K562 (cell line): ENCODE data around the gene TRMT112. TPM values are rescaled to one million over a fixed set of nuclear protein-coding genes. Genes with fewer than 3 reads are reported as not detected.

Source experiments
- ATF1 ChIP-seq, 2 experiments: fragments of 450-650 bp in 1 of 2; IDR thresholded peaks; 2 replicates each; pipeline ENCODE4 v1.6.1; 2016; ENCODE audit warnings: missing compliant biosample characterization in 1 of 2, missing genetic modification characterization in 1 of 2
- BACH1 ChIP-seq: fragments of 200-800 bp; sonication (Bioruptor generic); IDR thresholded peaks from 2 replicates; pipeline ENCODE4 v1.6.1; 2016; ENCODE audit warnings: missing genetic modification characterization, missing compliant biosample characterization
- BCOR ChIP-seq: fragments of 450-650 bp; IDR thresholded peaks from 2 replicates; pipeline ENCODE4 v1.6.1; 2016
- CC2D1A ChIP-seq: fragments of 450-650 bp; IDR thresholded peaks from 2 replicates; pipeline ENCODE4 v1.6.1; 2017; ENCODE audit warnings: mild to moderate bottlenecking
- CREB1 ChIP-seq, 2 experiments: sonication (generic) in 1 of 2; formaldehyde crosslinking in 1 of 2; IDR thresholded peaks; 2 replicates each; pipeline versions ENCODE4 v1.6.1 to v1.8.0; 2012 to 2022; ENCODE audit warnings: inconsistent platforms in 1 of 2, mild to moderate bottlenecking in 1 of 2, missing genetic modification reagents in 1 of 2, moderate library complexity in 1 of 2
- DPF2 ChIP-seq: fragments of 450-650 bp; IDR thresholded peaks from 2 replicates; pipeline ENCODE4 v1.6.1; 2016
- GTF2A2 ChIP-seq: IDR thresholded peaks from 2 replicates; pipeline ENCODE4 v1.6.1; 2016; ENCODE audit warnings: mild to moderate bottlenecking, missing genetic modification characterization, missing compliant biosample characterization
- HDAC1 ChIP-seq, 2 experiments: fragments of 450-650 bp; IDR thresholded peaks; 2 replicates each; pipeline ENCODE4 v1.6.1; 2016 to 2017; ENCODE audit warnings: inconsistent platforms in 1 of 2, mild to moderate bottlenecking in 1 of 2, moderate library complexity in 1 of 2
- HDAC2 ChIP-seq: fragments of 450-650 bp; IDR thresholded peaks from 2 replicates; pipeline ENCODE4 v1.6.1; 2016; ENCODE audit warnings: mild to moderate bottlenecking
- HDGF ChIP-seq: fragments of 450-650 bp; IDR thresholded peaks from 2 replicates; pipeline ENCODE4 v1.6.1; 2016
- MAZ ChIP-seq, 2 experiments: fragments of 450-650 bp in 1 of 2; sonication (generic) in 1 of 2; formaldehyde crosslinking; IDR thresholded peaks in 1 of 2; conservative IDR thresholded peaks in 1 of 2; 2 replicates each; pipeline versions ENCODE4 v1.4.0 to v1.5.0; 2020; ENCODE audit warnings: mild to moderate bottlenecking in 1 of 2, missing genetic modification reagents in 1 of 2
- MCM3 ChIP-seq: fragments of 450-650 bp; IDR thresholded peaks from 2 replicates; pipeline ENCODE4 v1.6.1; 2016
- NFE2 ChIP-seq: IDR thresholded peaks from 2 replicates; pipeline ENCODE4 v1.6.1; 2014; ENCODE audit warnings: antibody characterized with exemption, low read depth
- RAD21 ChIP-seq, 2 experiments: fragments of 250-450 bp in 1 of 2; fragments of 450-650 bp in 1 of 2; sonication (Bioruptor Pico) in 1 of 2; formaldehyde crosslinking in 1 of 2; IDR thresholded peaks in 1 of 2; conservative IDR thresholded peaks in 1 of 2; 2 replicates each; pipeline versions ENCODE4 v1.4.0 to v1.8.0; 2020 to 2022; ENCODE audit warnings: mild to moderate bottlenecking in 2 of 2, moderate library complexity in 1 of 2
- SMC3 ChIP-seq: conservative IDR thresholded peaks from 2 replicates; pipeline ENCODE4 v1.6.1; 2011; ENCODE audit warnings: low read depth, low read length, improper control_type of control experiment; ENCODE audit not compliant: insufficient read depth
- ZEB2 ChIP-seq: fragments of 450-650 bp; IDR thresholded peaks from 2 replicates; pipeline ENCODE4 v1.6.1; 2016
- ZNF316 ChIP-seq: fragments of 450-650 bp; IDR thresholded peaks from 2 replicates; pipeline ENCODE4 v1.6.1; 2016
- polyA plus RNA-seq, 8 experiments: library from polyadenylated mRNA; depleted of rRNA in 4 of 8; stranded (reverse) in 5 of 8; unstranded in 3 of 8; fragments of >200 nt; fragmentation: Nextera tagmentation in 2 of 8; fragmentation: Illumina TruSeq in 1 of 8; extraction: Ambion mirVana in 2 of 8; extraction: Trizol in 1 of 8; gene quantifications; 2 replicates each; pipeline versions ENCODE4 v1.2.1 to v1.2.3, GENCODE V29; 2011 to 2014; ENCODE audit warnings: inconsistent platforms in 1 of 8, missing spikeins in 1 of 8
- total RNA-seq, 7 experiments: library from RNA; depleted of rRNA in 6 of 7; stranded (reverse); fragments of >200 nt in 6 of 7; fragmentation: Illumina TruSeq in 2 of 7; extraction: Trizol in 2 of 7; gene quantifications; 2 replicates each; pipeline versions ENCODE4 v1.2.1 to v1.2.3, GENCODE V29; 2011 to 2021; ENCODE audit warnings: low replicate concordance in 1 of 7
- TF ChIP-seq, protein P1 (sequence below): sonication (generic); formaldehyde crosslinking; IDR thresholded peaks from 2 replicates; pipeline ENCODE4 v1.8.1; 2023; ENCODE audit warnings: mild to moderate bottlenecking, missing genetic modification reagents
- TF ChIP-seq, protein P2 (sequence below): fragments of 250-450 bp; sonication (Bioruptor Pico); IDR thresholded peaks from 2 replicates; pipeline ENCODE4 v1.5.0; 2021
- TF ChIP-seq, protein P3 (sequence below): sonication (generic); formaldehyde crosslinking; IDR thresholded peaks from 2 replicates; pipeline ENCODE4 v1.8.1; 2023; ENCODE audit warnings: mild to moderate bottlenecking, missing genetic modification reagents
- TF ChIP-seq, protein P4 (sequence below): fragments of 250-450 bp; sonication (Bioruptor Pico); IDR thresholded peaks from 2 replicates; pipeline ENCODE4 v1.5.0; 2020; ENCODE audit warnings: mild to moderate bottlenecking, borderline replicate concordance

Gene TRMT112
- total and polyA plus RNA-seq, 9 of the 15 experiments (the other 6 are each of a cell fraction or from before 2014, with no cell fraction given), result 162 to 444 (median 300) TPM

DNA sequence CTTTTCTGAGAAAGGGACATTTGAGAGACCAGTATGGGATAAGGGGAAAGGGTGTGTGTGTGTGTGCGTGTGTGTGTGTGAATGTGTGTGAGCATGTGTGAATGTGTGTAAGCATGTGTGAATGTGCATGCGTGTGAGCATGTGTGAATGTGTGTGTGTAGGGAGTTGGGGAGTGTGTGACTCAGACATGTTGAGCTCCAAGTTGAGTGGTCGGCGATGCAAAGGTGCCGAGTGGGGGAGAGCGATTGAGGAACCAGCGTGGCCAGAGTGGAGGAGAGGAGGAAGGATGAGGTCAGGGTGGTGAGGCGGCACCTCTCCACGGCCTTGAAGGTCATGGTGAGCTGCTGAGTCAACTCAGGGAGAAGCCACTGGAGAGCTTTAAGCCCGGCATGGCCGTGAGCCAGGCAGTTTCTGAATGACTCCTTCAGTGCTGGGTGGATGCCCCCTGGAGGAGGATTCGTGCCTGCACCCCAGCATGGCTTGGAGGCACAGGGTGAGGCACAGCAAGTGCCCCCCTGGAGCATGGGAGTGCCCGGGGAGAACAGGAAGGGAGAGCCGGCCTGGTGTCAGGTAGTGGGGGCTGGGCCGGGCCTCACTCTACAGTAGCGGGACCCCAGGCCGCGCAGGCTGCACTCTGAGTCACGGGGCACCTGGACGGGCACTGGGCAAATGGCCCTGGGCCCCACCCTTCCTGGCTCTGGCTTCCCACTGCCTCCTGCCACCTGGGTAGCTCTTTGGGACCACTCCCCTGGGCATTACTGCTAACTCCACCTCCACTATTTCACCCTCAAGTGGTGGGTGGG, 14.4 kb upstream of the TRMT112 start (continued):
- TF ChIP-seq NFE2, result peak; percentile 81
- TF ChIP-seq MAZ (CRISPR knock-in tag; conservative IDR thresholded peaks at IDR 0.05 in 1 of 2, IDR thresholded peaks at IDR 0.05 in 1 of 2), result peak in 1 of 2 experiments; percentile 40; a peak in 1 of 4 replicates
- TF ChIP-seq BACH1 (tag), result peak; percentile 91
- peak; percentile 51 to 71 for TF ChIP-seq RAD21 (CRISPR knock-in tag; conservative IDR thresholded peaks at IDR 0.05 in 1 of 2, IDR thresholded peaks at IDR 0.05 in 1 of 2)
- TF ChIP-seq HDAC1 (IDR thresholded peaks at IDR 0.05), result peak in 1 of 2 experiments; percentile 96; a peak in 2 of 4 replicates
- TF ChIP-seq CREB1 (IDR thresholded peaks at IDR 0.05), result 0 out of 2 replicates have a peak, but pooled peaks have one; percentile 22
- TF ChIP-seq CREB1 (CRISPR knock-in tag; IDR thresholded peaks at IDR 0.05), result no peak
- peak; percentile 100 for TF ChIP-seq HDGF
- TF ChIP-seq, protein P1, sequence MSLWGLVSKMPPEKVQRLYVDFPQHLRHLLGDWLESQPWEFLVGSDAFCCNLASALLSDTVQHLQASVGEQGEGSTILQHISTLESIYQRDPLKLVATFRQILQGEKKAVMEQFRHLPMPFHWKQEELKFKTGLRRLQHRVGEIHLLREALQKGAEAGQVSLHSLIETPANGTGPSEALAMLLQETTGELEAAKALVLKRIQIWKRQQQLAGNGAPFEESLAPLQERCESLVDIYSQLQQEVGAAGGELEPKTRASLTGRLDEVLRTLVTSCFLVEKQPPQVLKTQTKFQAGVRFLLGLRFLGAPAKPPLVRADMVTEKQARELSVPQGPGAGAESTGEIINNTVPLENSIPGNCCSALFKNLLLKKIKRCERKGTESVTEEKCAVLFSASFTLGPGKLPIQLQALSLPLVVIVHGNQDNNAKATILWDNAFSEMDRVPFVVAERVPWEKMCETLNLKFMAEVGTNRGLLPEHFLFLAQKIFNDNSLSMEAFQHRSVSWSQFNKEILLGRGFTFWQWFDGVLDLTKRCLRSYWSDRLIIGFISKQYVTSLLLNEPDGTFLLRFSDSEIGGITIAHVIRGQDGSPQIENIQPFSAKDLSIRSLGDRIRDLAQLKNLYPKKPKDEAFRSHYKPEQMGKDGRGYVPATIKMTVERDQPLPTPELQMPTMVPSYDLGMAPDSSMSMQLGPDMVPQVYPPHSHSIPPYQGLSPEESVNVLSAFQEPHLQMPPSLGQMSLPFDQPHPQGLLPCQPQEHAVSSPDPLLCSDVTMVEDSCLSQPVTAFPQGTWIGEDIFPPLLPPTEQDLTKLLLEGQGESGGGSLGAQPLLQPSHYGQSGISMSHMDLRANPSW (CRISPR knock-in tag), result no peak
- TF ChIP-seq BCOR, result peak; percentile 79
- peak; percentile 82; the same call in 1 of the 2 replicates for TF ChIP-seq MCM3
- TF ChIP-seq, protein P2, sequence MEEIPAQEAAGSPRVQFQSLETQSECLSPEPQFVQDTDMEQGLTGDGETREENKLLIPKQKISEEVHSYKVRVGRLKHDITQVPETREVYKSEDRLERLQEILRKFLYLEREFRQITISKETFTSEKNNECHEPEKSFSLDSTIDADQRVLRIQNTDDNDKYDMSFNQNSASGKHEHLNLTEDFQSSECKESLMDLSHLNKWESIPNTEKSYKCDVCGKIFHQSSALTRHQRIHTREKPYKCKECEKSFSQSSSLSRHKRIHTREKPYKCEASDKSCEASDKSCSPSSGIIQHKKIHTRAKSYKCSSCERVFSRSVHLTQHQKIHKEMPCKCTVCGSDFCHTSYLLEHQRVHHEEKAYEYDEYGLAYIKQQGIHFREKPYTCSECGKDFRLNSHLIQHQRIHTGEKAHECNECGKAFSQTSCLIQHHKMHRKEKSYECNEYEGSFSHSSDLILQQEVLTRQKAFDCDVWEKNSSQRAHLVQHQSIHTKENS (CRISPR knock-in tag), result no peak
- TF ChIP-seq SMC3, result 0 out of 2 replicates have a peak, but pooled peaks have one; percentile 37
- TF ChIP-seq CC2D1A, result peak; percentile 45; the same call in 1 of the 2 replicates
- TF ChIP-seq, protein P3, sequence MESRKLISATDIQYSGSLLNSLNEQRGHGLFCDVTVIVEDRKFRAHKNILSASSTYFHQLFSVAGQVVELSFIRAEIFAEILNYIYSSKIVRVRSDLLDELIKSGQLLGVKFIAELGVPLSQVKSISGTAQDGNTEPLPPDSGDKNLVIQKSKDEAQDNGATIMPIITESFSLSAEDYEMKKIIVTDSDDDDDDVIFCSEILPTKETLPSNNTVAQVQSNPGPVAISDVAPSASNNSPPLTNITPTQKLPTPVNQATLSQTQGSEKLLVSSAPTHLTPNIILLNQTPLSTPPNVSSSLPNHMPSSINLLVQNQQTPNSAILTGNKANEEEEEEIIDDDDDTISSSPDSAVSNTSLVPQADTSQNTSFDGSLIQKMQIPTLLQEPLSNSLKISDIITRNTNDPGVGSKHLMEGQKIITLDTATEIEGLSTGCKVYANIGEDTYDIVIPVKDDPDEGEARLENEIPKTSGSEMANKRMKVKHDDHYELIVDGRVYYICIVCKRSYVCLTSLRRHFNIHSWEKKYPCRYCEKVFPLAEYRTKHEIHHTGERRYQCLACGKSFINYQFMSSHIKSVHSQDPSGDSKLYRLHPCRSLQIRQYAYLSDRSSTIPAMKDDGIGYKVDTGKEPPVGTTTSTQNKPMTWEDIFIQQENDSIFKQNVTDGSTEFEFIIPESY (CRISPR knock-in tag), result 0 out of 2 replicates have a peak, but pooled peaks have one; percentile 55
- TF ChIP-seq ZEB2, result peak; percentile 77
- TF ChIP-seq DPF2, result peak; percentile 96
- TF ChIP-seq ATF1 (CRISPR knock-in tag; IDR thresholded peaks at IDR 0.05), result no peak
- TF ChIP-seq ATF1 (tag; IDR thresholded peaks at IDR 0.05), result peak; percentile 46
- peak; percentile 87 for TF ChIP-seq HDAC2
- peak; percentile 81 for TF ChIP-seq ZNF316
- TF ChIP-seq, protein P4, sequence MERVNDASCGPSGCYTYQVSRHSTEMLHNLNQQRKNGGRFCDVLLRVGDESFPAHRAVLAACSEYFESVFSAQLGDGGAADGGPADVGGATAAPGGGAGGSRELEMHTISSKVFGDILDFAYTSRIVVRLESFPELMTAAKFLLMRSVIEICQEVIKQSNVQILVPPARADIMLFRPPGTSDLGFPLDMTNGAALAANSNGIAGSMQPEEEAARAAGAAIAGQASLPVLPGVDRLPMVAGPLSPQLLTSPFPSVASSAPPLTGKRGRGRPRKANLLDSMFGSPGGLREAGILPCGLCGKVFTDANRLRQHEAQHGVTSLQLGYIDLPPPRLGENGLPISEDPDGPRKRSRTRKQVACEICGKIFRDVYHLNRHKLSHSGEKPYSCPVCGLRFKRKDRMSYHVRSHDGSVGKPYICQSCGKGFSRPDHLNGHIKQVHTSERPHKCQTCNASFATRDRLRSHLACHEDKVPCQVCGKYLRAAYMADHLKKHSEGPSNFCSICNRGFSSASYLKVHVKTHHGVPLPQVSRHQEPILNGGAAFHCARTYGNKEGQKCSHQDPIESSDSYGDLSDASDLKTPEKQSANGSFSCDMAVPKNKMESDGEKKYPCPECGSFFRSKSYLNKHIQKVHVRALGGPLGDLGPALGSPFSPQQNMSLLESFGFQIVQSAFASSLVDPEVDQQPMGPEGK (CRISPR knock-in tag), result no peak
- TF ChIP-seq GTF2A2, result no peak
